Esophagus muscularis mucosa (tissue), 4 donors: ENCODE measurements around the gene HNRNPU.

ENCODE experiments used
- EP300 ChIP-seq: sonication (generic); formaldehyde crosslinking; IDR thresholded peaks from one replicate; pipeline ENCODE4 v1.6.1; 2017; ENCODE audit warnings: antibody characterized with exemption
- POLR2A ChIP-seq: fragments of 450-650 bp; IDR thresholded peaks from one replicate; pipeline ENCODE4 v1.6.1; 2017; ENCODE audit warnings: antibody characterized with exemption, moderate library complexity, mild to moderate bottlenecking, low read depth
- POLR2AphosphoS5 ChIP-seq, 2 donors: sonication (generic); formaldehyde crosslinking; IDR thresholded peaks; one replicate each; pipeline ENCODE4 v1.6.1; 2017; ENCODE audit warnings: antibody characterized with exemption in 2 of 2
- TF ChIP-seq, protein P1 (sequence below), 3 experiments: fragments of 200-600 bp in 2 of 3; fragments of 450-650 bp in 1 of 3; sonication (generic) in 2 of 3; IDR thresholded peaks; one replicate each; pipeline ENCODE4 v1.5.1; 2017 to 2019; ENCODE audit warnings: antibody characterized with exemption in 3 of 3, mild to moderate bottlenecking in 2 of 3, moderate library complexity in 1 of 3

DNA sequence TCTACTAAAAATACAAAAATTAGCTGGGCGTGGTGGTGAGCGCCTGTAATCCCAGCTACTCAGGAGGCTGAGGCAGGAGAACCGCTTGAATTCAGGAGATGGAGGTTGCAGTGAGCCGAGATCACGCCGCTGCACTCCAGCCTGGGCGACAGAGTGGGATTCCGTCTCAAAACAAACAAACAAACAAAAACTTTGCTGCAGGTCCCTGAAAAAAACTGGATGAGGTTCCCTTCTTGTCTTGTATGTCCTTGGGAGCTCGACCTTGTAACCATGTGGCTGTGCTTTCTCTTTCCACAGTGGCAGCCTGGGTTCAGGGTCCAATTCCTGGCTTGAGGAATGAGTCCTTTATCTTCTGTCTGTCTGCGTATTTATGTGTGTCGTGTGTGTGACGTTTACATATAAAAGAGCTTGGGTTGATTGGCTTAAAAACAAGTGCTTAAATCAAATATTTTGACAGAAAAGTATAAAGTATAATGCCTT lies 46.9 kb downstream of the HNRNPU start:
- TF ChIP-seq, protein P1, sequence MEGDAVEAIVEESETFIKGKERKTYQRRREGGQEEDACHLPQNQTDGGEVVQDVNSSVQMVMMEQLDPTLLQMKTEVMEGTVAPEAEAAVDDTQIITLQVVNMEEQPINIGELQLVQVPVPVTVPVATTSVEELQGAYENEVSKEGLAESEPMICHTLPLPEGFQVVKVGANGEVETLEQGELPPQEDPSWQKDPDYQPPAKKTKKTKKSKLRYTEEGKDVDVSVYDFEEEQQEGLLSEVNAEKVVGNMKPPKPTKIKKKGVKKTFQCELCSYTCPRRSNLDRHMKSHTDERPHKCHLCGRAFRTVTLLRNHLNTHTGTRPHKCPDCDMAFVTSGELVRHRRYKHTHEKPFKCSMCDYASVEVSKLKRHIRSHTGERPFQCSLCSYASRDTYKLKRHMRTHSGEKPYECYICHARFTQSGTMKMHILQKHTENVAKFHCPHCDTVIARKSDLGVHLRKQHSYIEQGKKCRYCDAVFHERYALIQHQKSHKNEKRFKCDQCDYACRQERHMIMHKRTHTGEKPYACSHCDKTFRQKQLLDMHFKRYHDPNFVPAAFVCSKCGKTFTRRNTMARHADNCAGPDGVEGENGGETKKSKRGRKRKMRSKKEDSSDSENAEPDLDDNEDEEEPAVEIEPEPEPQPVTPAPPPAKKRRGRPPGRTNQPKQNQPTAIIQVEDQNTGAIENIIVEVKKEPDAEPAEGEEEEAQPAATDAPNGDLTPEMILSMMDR (IDR thresholded peaks at IDR 0.05): no peak
- TF ChIP-seq POLR2AphosphoS5 (IDR thresholded peaks at IDR 0.05) (no peak), POLR2A (no peak), EP300 (no peak)
